Hematopoietic multipotent progenitor cell (in vitro differentiated cells): ENCODE measurements around the gene SAMD4B. TPM values are rescaled to one million over a fixed set of nuclear protein-coding genes. Genes with fewer than 3 reads are reported as not detected.
A peak's percentile ranks its signal among the peaks of the same experiment; 100 is the strongest.
"Not testable (repeated sequence)": the region's sequence is repeated elsewhere in the genome, so short reads cannot be mapped to it uniquely, and the experiment has no call there.

Experiments used
- DNase-seq, 3 donors: peaks; one replicate each; pipeline ENCODE4 v3.0.0-alpha.2; 2011 to 2015; ENCODE audit warnings: low read depth in 2 of 3, low spot score in 2 of 3
- total RNA-seq: library from RNA; depleted of rRNA; stranded (reverse); fragments of >200 nt; gene quantifications from one replicate; pipeline ENCODE4 v1.2.3, GENCODE V29; 2012

The SAMD4B gene
- total RNA-seq, 1 donor, result 84.8 TPM

DNA sequence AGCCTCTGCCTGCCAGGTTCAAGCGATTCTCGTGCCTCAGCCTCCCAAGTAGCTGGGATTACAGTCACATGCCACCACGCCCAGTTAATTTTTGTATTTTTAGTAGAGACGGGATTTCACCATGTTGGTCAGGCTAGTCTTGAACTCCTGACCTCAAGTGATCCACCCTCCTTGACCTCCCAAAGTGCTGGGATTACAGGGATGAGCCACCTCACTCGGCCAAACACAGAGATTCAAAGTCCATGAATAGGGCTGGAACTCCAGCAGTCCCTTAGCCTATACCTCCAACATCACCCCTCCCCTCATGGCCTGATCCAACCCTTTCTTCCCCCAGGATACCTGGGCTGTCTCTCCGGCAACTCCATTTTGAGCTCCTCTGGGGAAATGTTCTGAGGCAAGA, 9.5 kb upstream of the SAMD4B start:
- DNase-seq, result not testable (repeated sequence)

GRCh38 chr19:39333507-39333906, 8.7 kb upstream of the SAMD4B start:
- no peak for DNase-seq

DNA sequence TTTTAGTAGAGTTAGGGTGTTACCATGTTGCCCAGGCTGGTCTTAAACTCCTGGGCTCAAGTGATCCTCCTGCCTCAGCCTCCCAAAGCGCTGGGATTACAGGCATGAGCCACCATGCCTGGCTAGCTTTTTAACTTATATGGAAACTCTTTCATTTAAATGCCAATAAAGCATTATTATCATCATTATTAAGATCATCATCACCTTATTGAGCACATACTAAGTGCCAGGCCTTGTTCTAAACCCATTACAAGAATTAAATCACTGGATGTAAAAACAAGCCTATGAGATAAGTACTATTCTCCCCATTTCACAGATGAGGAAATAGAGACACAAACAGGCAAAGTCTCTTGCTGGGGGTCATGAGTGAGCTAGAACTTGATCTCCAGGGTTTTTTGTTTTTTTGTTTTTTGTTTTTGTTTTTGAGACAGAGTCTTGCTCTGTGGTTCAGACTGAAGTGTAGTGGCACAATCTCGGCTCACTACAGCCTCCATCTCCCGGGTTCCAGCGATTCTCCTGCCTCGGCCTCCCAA, 7.7 kb upstream of the SAMD4B start:
- no peak for DNase-seq

- DNase-seq, result peak in 1 of 3 donors; percentile 58
These were observed 7.1 kb upstream of the SAMD4B start for GRCh38 chr19:39335168-39335548.

DNA sequence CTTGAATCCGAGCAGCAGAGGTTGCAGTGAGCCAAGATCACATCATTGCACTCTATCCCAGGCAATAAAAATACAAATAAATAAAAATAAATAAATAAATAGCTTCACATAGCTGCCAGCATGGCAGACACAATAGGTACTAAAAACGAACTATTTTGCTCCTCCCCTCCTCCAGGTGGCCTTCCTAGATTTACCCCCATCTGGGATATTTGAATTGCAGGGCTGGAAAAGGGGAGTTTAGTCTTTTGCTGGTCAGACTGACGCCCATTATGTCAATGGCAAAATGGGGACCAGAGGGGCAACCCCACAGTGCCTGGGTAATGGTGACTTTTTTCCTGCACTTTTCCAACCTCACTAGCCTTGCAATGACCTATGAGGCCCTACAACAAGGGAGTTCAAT, 5.7 kb upstream of the SAMD4B start:
- no peak for DNase-seq

- no peak for DNase-seq
These were observed 2.5 kb upstream of the SAMD4B start for GRCh38 chr19:39339674-39340073.

- peak in 2 of 3 donors; percentile 38 to 56 for DNase-seq
These were observed 2.1 kb upstream of the SAMD4B start for GRCh38 chr19:39340156-39340555.

DNA sequence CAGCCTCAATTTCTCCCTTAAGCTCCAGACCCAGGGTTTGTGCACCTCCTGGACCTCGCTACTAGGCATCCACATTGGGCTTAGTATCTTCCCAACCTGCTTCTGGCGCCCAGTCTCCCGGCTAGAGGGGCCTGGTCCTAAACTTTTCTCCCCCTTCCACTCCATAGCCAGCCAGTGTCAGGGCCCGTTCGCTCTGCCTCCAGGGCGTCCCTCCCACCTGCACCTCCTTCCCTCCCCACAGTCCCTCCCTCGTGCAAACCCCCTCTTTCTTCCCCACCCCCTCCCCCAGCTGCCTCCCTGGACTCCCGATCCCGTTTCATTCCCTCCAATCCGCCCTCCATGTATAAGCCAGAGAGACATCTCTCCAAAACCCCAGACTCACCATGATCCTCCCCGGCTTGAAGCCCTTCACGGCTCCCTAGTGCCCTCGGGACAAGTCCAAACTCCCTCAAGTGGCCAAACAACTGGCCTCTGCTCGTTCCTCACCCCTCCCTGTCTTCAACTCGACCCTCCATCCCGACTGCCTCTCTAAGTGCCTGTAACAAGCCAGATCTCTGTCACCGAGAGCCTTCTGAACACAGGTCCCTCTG, 997 bp upstream of the SAMD4B start:
- DNase-seq, result no peak

GRCh38 chr19:39342647-39343305, 555 bp downstream of the SAMD4B start:
- peak in 1 of 3 donors; percentile 13 for DNase-seq

DNA sequence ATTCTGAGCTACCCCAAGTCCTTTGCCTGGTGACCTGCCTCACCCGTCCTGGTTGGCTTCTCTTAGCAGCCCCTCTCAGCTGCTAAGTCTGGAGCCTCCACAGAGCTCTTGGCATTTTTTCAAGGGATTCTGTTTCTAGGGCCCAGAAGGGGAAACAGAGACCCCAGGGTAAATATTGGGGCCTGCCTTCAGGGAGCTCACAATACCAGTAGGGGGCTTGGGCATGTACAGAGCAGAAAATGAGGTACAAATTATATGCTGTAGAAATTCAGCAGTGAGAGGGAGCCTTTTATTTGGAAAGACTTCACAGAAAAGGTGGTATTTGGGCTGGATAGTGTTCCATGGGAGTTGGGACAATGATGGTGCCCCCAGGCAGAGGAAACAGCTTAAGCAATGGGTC, 3.7 kb downstream of the SAMD4B start:
- no peak for DNase-seq

GRCh38 chr19:39347332-39348164, 5.3 kb downstream of the SAMD4B start:
- no peak for DNase-seq

DNA sequence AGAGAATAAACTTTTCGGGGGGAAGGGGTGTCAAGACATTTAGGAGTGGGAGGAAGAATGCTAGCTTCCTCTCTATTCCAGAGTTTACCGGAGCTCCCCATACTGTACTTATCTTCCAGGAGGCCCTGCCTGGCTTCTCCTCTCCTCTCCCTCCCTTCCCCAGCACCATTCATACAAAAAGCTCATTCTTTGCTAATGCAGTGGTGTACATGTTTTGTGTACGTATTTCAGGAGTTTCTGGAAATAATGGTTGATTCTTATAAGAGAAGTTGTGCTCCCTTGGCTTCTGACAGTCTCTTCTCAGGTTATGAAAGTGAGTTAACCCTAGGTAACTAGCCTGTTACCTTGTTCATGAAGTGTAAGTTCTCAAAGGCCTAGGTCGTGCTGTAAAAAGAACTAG, 7.1 kb downstream of the SAMD4B start:
- no peak for DNase-seq

DNA sequence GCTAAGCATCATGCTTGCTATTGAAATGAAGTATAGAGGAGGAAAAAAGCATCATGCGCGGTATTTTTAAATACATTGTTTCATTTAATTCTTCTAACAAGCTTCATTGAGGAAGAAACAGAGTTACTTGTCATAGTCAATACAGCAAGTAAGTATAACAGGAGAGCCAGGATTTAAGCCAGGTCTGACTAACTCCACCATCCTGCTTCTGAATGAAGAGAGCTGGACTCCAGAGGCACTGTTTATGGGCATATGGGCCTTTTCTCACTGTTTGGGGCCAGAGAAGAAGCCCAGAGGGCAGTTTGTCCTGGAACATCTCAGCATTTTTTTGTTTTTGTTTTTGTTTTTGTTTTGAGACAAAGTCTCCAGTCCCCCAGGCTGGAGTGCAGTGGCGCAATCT, 7.9 kb downstream of the SAMD4B start:
- DNase-seq, result no peak

- peak in 2 of 3 donors; percentile 38 to 45 for DNase-seq
These were observed 9.4 kb downstream of the SAMD4B start for GRCh38 chr19:39351537-39352064.

DNA sequence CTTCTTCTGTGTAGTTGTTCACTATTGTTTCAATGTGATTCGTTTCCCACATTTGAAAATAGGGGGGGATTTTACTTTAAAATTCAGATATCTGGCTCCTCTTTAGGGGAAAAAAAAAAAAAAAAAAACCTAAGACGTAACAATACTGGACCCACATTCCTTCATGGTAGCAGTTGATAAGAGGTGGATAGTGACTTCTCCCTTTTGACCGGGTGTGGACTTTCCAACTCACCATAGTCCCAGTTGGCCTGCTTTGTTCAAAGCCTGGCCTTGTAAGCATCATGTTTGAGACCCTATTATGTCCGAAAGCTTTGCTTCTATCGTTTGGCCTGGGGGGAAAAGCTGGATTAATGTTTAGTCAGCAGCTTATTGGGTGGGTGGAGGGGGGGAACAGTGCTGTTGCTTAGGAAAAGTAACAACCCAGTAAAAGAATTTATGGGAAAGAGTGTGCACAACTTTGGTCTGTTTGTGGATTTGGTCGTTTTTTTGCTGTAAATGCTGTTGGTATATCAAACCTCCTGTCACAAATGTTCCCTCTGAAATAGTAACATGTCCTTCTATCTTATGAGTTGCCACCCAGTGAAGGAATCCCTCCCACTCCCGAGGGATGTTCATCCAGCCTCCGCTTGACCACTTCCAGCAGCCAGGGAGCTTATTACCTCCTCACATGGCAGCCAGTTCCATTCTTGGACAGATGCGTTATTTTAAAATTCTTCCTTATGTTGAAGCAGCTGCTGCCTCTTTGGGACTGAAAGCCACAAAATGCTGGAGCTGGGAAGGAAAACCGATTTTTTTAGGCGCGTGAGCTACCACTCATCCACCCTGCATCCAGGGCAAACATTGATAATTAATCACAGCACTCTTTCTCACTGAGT, 10.4 kb downstream of the SAMD4B start:
- DNase-seq, result no peak

- DNase-seq, result no peak
These were observed 13.0 kb downstream of the SAMD4B start for GRCh38 chr19:39355253-39355652.

GRCh38 chr19:39356073-39356472, 13.9 kb downstream of the SAMD4B start:
- DNase-seq, result no peak

DNA sequence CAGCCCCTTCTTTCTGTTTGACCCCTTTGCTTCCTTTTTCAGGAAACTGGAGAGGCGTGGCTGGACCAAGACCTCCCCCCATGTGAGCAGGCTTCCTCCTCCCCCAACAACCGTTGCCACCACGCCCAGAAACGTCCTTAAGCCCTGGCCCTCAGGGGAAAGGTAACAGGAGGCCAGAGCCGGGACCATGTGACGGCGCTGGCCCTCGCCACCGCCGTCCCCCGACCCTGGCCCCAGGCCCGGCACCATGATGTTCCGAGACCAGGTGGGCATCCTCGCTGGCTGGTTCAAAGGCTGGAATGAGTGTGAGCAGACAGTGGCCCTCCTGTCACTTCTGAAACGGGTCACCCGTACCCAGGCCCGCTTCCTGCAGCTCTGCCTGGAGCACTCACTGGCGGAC, 14.4 kb downstream of the SAMD4B start:
- DNase-seq, result no peak

DNA sequence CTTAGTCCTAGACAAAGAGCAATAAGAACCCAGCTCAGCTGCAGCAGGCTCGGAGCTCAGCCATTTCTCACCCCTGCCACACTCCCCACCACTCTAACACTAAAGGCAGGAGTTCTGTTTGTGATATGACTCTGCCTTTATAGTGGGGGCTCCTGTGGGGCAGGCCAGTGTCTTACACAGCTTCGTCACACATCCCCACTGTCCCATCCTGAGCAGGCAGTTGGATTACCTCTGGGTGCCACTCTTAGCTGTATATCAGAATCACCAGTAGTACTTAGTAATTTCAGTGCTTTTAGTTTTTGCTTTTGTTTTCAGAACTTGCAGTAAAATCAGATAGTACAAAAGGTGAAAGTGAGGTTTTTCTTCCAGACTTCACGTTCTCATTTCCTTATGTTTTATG, 16.8 kb downstream of the SAMD4B start:
- DNase-seq, result no peak

GRCh38 chr19:39360599-39360998, 18.4 kb downstream of the SAMD4B start:
- no peak for DNase-seq
